Measurements from ENCODE around the gene HOXB9. TPM values are rescaled to one million over a fixed set of nuclear protein-coding genes. Genes with fewer than 3 reads are reported as not detected.

Gene HOXB9
- total and polyA plus RNA-seq, 2 experiments from 2014 or later: not detected

GRCh38 chr17:48596000-48596734, 30.0 kb downstream of the HOXB9 start:
- no peak overlapping the region for H2AFZ ChIP-seq
- peaks cover 46% of the 10 kb centered on the region for H3K4me1 ChIP-seq (ENCODE audit: insufficient read depth)
- peaks cover 33% of the 10 kb centered on the region for H3K4me1 Mint-ChIP-seq
- no peak for TF ChIP-seq CREB1 (CRISPR knock-in tag; IDR thresholded peaks at IDR 0.05; ENCODE audit: low read depth)
- TF ChIP-seq EZH2 (IDR thresholded peaks at IDR 0.05; ENCODE audit: low read depth, unreplicated experiment): peak; percentile 95
- no peak for TF ChIP-seq NANOG (IDR thresholded peaks at IDR 0.05; ENCODE audit: borderline replicate concordance)
- peaks cover 52% of the 10 kb centered on the region for H4K20me1 ChIP-seq (replicated peaks; ENCODE audit: insufficient read depth)
- peaks cover 100% of the 10 kb centered on the region for H3K27me3 ChIP-seq (ENCODE audit: insufficient read depth)
- no peaks in the 10 kb centered on the region for H3K79me2 ChIP-seq (replicated peaks; ENCODE audit: insufficient read depth)
- H3K27me3 Mint-ChIP-seq (ENCODE audit: insufficient read depth, low read depth, poor library complexity): peaks cover 100% of the 10 kb centered on the region
- no peaks in the 10 kb centered on the region for H3K36me3 ChIP-seq (ENCODE audit: insufficient read depth)
- H3K4me3 Mint-ChIP-seq: peak overlapping the region; percentile 52
- H3K4me2 ChIP-seq: peak overlapping the region; percentile 73
- H3K27ac ChIP-seq (ENCODE audit: low read depth): no peak overlapping the region
- no peak overlapping the region for H3K27ac Mint-ChIP-seq
- peak overlapping the region; percentile 41; the same call in 1 of the 2 replicates for H3K4me3 ChIP-seq
- H3F3A ChIP-seq (replicated peaks; ENCODE audit: low read depth): peaks cover 54% of the 10 kb centered on the region
- H3K9me3 Mint-ChIP-seq: no peaks in the 10 kb centered on the region; the same call in 2 of the 3 replicates
- ATAC-seq: no peak
- no peak for DNase-seq (ENCODE audit: low spot score)
- peaks cover 3% of the 10 kb centered on the region; the same call in 1 of the 3 replicates for H3K36me3 Mint-ChIP-seq (ENCODE audit: low read depth)
- H3K9me2 ChIP-seq (ENCODE audit: insufficient read depth): no peaks in the 10 kb centered on the region

GRCh38 chr17:48595278-48595999, 30.7 kb downstream of the HOXB9 start:
- Histone ChIP-seq H3K4me1 (ENCODE audit: insufficient read depth) (peaks cover 48% of the 10 kb centered on the region), H3K36me3 (ENCODE audit: insufficient read depth) (no peaks in the 10 kb centered on the region), H2AFZ (no peak overlapping the region), H3K27ac (ENCODE audit: low read depth) (no peak overlapping the region), H3K27me3 (ENCODE audit: insufficient read depth) (peaks cover 100% of the 10 kb centered on the region), H4K20me1 (replicated peaks; ENCODE audit: insufficient read depth) (peaks cover 48% of the 10 kb centered on the region), H3K9me2 (ENCODE audit: insufficient read depth) (no peaks in the 10 kb centered on the region), H3K4me2 (peak overlapping the region; percentile 73; the same call in 1 of the 2 replicates), H3F3A (replicated peaks; ENCODE audit: low read depth) (peaks cover 55% of the 10 kb centered on the region), H3K4me3 (0 out of 2 replicates have a peak overlapping the region, but pooled peaks have one; percentile 41), H3K79me2 (replicated peaks; ENCODE audit: insufficient read depth) (no peaks in the 10 kb centered on the region)
- H3K27ac Mint-ChIP-seq: no peak overlapping the region
- peak overlapping the region; percentile 36; the same call in 1 of the 3 replicates for H3K4me3 Mint-ChIP-seq
- H3K9me3 Mint-ChIP-seq: no peaks in the 10 kb centered on the region; the same call in 2 of the 3 replicates
- H3K36me3 Mint-ChIP-seq (ENCODE audit: low read depth): peaks cover 3% of the 10 kb centered on the region; the same call in 1 of the 3 replicates
- TF ChIP-seq, protein P1, sequence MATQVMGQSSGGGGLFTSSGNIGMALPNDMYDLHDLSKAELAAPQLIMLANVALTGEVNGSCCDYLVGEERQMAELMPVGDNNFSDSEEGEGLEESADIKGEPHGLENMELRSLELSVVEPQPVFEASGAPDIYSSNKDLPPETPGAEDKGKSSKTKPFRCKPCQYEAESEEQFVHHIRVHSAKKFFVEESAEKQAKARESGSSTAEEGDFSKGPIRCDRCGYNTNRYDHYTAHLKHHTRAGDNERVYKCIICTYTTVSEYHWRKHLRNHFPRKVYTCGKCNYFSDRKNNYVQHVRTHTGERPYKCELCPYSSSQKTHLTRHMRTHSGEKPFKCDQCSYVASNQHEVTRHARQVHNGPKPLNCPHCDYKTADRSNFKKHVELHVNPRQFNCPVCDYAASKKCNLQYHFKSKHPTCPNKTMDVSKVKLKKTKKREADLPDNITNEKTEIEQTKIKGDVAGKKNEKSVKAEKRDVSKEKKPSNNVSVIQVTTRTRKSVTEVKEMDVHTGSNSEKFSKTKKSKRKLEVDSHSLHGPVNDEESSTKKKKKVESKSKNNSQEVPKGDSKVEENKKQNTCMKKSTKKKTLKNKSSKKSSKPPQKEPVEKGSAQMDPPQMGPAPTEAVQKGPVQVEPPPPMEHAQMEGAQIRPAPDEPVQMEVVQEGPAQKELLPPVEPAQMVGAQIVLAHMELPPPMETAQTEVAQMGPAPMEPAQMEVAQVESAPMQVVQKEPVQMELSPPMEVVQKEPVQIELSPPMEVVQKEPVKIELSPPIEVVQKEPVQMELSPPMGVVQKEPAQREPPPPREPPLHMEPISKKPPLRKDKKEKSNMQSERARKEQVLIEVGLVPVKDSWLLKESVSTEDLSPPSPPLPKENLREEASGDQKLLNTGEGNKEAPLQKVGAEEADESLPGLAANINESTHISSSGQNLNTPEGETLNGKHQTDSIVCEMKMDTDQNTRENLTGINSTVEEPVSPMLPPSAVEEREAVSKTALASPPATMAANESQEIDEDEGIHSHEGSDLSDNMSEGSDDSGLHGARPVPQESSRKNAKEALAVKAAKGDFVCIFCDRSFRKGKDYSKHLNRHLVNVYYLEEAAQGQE (IDR thresholded peaks at IDR 0.05; ENCODE audit: unreplicated experiment): no peak
- no peak for TF ChIP-seq JUNB (IDR thresholded peaks at IDR 0.05; ENCODE audit: unreplicated experiment)
- no peak for TF ChIP-seq ZNF114 (CRISPR knock-in tag; IDR thresholded peaks at IDR 0.05)
- peak; percentile 13 for TF ChIP-seq EZH2phosphoT487 (IDR thresholded peaks at IDR 0.05; ENCODE audit: unreplicated experiment)
- TF ChIP-seq EZH2 (IDR thresholded peaks at IDR 0.05; ENCODE audit: low read depth, unreplicated experiment): peak; percentile 74
- ATAC-seq: no peak
- no peak for DNase-seq (ENCODE audit: low spot score)
- H3K27me3 Mint-ChIP-seq (ENCODE audit: insufficient read depth, low read depth, poor library complexity): peaks cover 100% of the 10 kb centered on the region
- peaks cover 34% of the 10 kb centered on the region for H3K4me1 Mint-ChIP-seq
